Measurements from ENCODE around the gene RAB28. TPM values are rescaled to one million over a fixed set of nuclear protein-coding genes. Genes with fewer than 3 reads are reported as not detected.

The RAB28 gene
- total RNA-seq, 1 donor: 12.3 TPM

DNA sequence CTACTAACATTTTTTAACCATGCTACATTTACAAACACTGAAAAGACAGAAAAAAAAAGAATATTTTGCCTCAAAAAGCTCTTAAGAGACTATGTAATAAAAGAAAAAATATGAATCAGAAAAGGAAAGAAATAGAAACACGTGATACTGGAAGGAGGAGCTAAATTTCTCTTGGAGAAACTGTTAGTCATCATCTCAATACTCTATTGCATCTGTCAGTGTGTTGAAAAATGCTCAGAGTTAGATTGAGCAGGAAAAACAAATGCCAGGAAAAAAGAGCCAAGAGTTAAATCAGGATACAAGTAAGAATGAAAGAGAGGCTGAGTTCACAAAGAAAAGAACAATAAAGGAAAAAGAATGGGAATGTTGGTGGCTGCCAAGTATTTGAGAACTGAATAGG lies 2.6 kb downstream of the RAB28 start:
- no peak overlapping the region for H3K4me3 ChIP-seq (ENCODE audit: insufficient read depth, low read length)
- TF ChIP-seq, protein P1, sequence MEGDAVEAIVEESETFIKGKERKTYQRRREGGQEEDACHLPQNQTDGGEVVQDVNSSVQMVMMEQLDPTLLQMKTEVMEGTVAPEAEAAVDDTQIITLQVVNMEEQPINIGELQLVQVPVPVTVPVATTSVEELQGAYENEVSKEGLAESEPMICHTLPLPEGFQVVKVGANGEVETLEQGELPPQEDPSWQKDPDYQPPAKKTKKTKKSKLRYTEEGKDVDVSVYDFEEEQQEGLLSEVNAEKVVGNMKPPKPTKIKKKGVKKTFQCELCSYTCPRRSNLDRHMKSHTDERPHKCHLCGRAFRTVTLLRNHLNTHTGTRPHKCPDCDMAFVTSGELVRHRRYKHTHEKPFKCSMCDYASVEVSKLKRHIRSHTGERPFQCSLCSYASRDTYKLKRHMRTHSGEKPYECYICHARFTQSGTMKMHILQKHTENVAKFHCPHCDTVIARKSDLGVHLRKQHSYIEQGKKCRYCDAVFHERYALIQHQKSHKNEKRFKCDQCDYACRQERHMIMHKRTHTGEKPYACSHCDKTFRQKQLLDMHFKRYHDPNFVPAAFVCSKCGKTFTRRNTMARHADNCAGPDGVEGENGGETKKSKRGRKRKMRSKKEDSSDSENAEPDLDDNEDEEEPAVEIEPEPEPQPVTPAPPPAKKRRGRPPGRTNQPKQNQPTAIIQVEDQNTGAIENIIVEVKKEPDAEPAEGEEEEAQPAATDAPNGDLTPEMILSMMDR (IDR thresholded peaks at IDR 0.05; ENCODE audit: extremely low read depth, low read depth, low read length): no peak

DNA sequence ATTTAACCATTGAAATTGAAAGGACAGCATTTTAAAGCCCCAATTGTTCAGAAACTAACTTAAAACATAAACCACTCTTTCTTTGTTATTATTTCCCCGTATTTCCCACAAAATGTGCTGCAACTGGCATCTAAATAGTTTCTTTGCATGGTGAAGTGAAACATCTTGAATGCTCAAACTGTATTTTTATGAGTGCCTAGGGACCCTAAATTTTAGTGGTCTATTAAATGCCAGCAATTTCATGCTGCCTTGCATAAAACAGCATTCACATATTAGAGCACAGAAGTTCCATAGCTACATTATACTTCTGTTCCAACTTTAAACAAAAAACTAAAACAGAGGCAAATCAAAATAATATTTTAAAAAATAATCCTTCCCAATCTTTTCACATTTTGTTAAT lies 5.4 kb downstream of the RAB28 start:
- TF ChIP-seq, protein P1 (IDR thresholded peaks at IDR 0.05; ENCODE audit: extremely low read depth, low read depth, low read length): no peak
- Histone ChIP-seq H3K4me3 (ENCODE audit: insufficient read depth, low read length) (no peak overlapping the region), H4K20me1 (ENCODE audit: insufficient read depth, low read length) (peaks cover 2% of the 10 kb centered on the region), H3K4me2 (ENCODE audit: insufficient read depth, low read length) (no peak overlapping the region), H3K79me2 (ENCODE audit: insufficient read depth, low read length) (peaks cover 22% of the 10 kb centered on the region), H2AFZ (ENCODE audit: low read length) (no peak overlapping the region), H3K4me1 (ENCODE audit: insufficient read depth, low read length) (peaks cover 34% of the 10 kb centered on the region), H3K27ac (ENCODE audit: low read depth, low read length) (no peak overlapping the region), H3K27me3 (ENCODE audit: insufficient read depth, low read length) (no peaks in the 10 kb centered on the region), H3K9me3 (ENCODE audit: low read depth, low read length) (no peaks in the 10 kb centered on the region), H3K36me3 (ENCODE audit: insufficient read depth, low read length) (no peaks in the 10 kb centered on the region)
- DNase-seq (ENCODE audit: insufficient read length, low spot score, missing footprints): no peak

More for the DNA sequence above, 2.6 kb downstream of the RAB28 start:
- H3K36me3 ChIP-seq (ENCODE audit: insufficient read depth, low read length): no peaks in the 10 kb centered on the region
- H2AFZ ChIP-seq (ENCODE audit: low read length): no peak overlapping the region
- H3K27me3 ChIP-seq (ENCODE audit: insufficient read depth, low read length): no peaks in the 10 kb centered on the region
- peak; percentile 73 for DNase-seq (ENCODE audit: insufficient read length, low spot score, missing footprints)
- peaks cover 20% of the 10 kb centered on the region for H3K79me2 ChIP-seq (ENCODE audit: insufficient read depth, low read length)
- peaks cover 2% of the 10 kb centered on the region for H4K20me1 ChIP-seq (ENCODE audit: insufficient read depth, low read length)
- H3K27ac ChIP-seq (ENCODE audit: low read depth, low read length): no peak overlapping the region
- peaks cover 34% of the 10 kb centered on the region for H3K4me1 ChIP-seq (ENCODE audit: insufficient read depth, low read length)
- no peaks in the 10 kb centered on the region for H3K9me3 ChIP-seq (ENCODE audit: low read depth, low read length)
- peak overlapping the region; percentile 23 for H3K4me2 ChIP-seq (ENCODE audit: insufficient read depth, low read length)

DNA sequence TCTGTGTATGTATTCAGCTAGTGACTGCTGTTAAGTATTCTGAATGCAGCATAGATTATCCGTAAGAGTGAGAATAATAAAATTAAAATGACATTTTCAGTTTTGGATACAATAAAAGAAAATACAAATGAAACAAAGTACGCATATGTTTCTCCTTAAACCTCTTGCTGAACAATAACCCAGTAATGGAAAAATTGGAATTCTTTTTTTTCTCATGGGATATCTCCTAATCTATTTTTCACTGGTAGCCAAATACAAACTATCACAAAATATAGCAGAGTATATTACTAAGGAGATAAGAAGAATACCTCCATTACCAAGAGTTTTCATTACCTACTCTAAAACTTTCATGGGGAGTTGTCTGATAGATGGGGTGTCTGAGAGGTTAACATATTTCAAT lies 6.0 kb downstream of the RAB28 start:
- H3K9me3 ChIP-seq (ENCODE audit: low read depth, low read length): no peaks in the 10 kb centered on the region
- peaks cover 21% of the 10 kb centered on the region for H3K79me2 ChIP-seq (ENCODE audit: insufficient read depth, low read length)
- no peaks in the 10 kb centered on the region for H3K36me3 ChIP-seq (ENCODE audit: insufficient read depth, low read length)
- H3K27ac ChIP-seq (ENCODE audit: low read depth, low read length): no peak overlapping the region
- no peak overlapping the region for H2AFZ ChIP-seq (ENCODE audit: low read length)
- no peak for DNase-seq (ENCODE audit: insufficient read length, low spot score, missing footprints)
- no peak overlapping the region for H3K4me2 ChIP-seq (ENCODE audit: insufficient read depth, low read length)
- peaks cover 29% of the 10 kb centered on the region for H3K4me1 ChIP-seq (ENCODE audit: insufficient read depth, low read length)
- H3K27me3 ChIP-seq (ENCODE audit: insufficient read depth, low read length): no peaks in the 10 kb centered on the region
- peaks cover 2% of the 10 kb centered on the region for H4K20me1 ChIP-seq (ENCODE audit: insufficient read depth, low read length)
- TF ChIP-seq, protein P1 (IDR thresholded peaks at IDR 0.05; ENCODE audit: extremely low read depth, low read depth, low read length): no peak
- H3K4me3 ChIP-seq (ENCODE audit: insufficient read depth, low read length): no peak overlapping the region

DNA sequence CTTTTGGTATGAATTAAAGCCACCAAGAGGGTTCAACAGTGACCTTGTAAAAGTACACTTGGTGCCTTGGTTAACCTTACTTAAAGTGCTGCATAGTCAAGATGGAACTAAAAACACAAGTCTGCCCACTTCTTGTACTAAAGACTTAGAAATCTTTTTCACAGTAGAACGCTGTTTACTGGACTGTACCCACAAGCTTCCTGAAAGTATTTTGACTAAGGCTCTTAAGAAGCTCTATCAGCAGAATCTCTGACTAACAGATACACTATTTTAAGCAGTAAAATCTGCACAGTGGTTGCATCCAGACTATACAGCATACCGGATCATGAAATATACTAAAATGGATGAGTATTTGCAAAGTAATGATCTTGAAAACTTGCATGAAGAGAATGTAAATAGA lies 7.2 kb downstream of the RAB28 start:
- H3K4me2 ChIP-seq (ENCODE audit: insufficient read depth, low read length): peak overlapping the region; percentile 66
- TF ChIP-seq, protein P1 (IDR thresholded peaks at IDR 0.05; ENCODE audit: extremely low read depth, low read depth, low read length): no peak

More for the DNA sequence above, 7.2 kb downstream of the RAB28 start:
- Histone ChIP-seq H3K4me3 (ENCODE audit: insufficient read depth, low read length) (no peak overlapping the region), H3K27me3 (ENCODE audit: insufficient read depth, low read length) (no peaks in the 10 kb centered on the region), H3K9me3 (ENCODE audit: low read depth, low read length) (no peaks in the 10 kb centered on the region), H4K20me1 (ENCODE audit: insufficient read depth, low read length) (peaks cover 2% of the 10 kb centered on the region), H3K79me2 (ENCODE audit: insufficient read depth, low read length) (peaks cover 15% of the 10 kb centered on the region), H3K27ac (ENCODE audit: low read depth, low read length) (peak overlapping the region; percentile 50), H2AFZ (ENCODE audit: low read length) (no peak overlapping the region), H3K36me3 (ENCODE audit: insufficient read depth, low read length) (no peaks in the 10 kb centered on the region), H3K4me1 (ENCODE audit: insufficient read depth, low read length) (peaks cover 18% of the 10 kb centered on the region)
- DNase-seq (ENCODE audit: insufficient read length, low spot score, missing footprints): no peak

Measured in osteoblast (primary cell).